A549 (cell line): ENCODE measurements around the gene HSPBAP1. TPM values are rescaled to one million over a fixed set of nuclear protein-coding genes. Genes with fewer than 3 reads are reported as not detected.
A peak's percentile ranks its signal among the peaks of the same experiment; 100 is the strongest.
"Not testable (repeated sequence)": the region's sequence is repeated elsewhere in the genome, so short reads cannot be mapped to it uniquely, and the experiment has no call there.

Experiments used
- ATAC-seq, 2 experiments: fragments of 200-7000 bp in 1 of 2; fragments of >200 bp in 1 of 2; cut with Nextera tagmentation in 1 of 2; cut with Tn5 transposase in 1 of 2; 3 replicates each; pipeline versions ENCODE4 v1.8.0 to v1.9.1; 2018 to 2020; ENCODE audit warnings: mild to moderate bottlenecking in 1 of 2, moderate library complexity in 1 of 2
- CTCF ChIA-PET: fragments of 300-600 bp; sonication (Branson Sonifier 250); formaldehyde crosslinking; extraction: SDS; loops from one replicate; lab custom pipeline; 2021; ENCODE audit warnings: antibody characterized with exemption, inconsistent platforms; lab: Yijun Ruan, JAX
- POLR2A ChIA-PET: fragments of 350-600 bp; formaldehyde crosslinking; extraction: SDS; loops from one replicate; lab custom pipeline; 2021; ENCODE audit warnings: antibody characterized with exemption, inconsistent platforms; lab: Yijun Ruan, JAX
- DNase-seq, 2 experiments: peaks; one replicate each; pipeline versions ENCODE4 v3.0.0 to v3.0.0-alpha.2; 2011 to 2016; ENCODE audit warnings: low read depth in 1 of 2, low spot score in 1 of 2
- FAIRE-seq: peaks from 2 replicates; lab custom pipeline; 2011; peaks lifted over from hg19 to GRCh38; lab: Jason Lieb, UNC
- H3K27ac ChIP-seq, 2 experiments: fragments of >200 bp; sonication (Bioruptor Twin); formaldehyde crosslinking; 3 replicates each; pipeline ENCODE4 v1.5.1; 2016 to 2017
- H3K4me1 ChIP-seq: fragments of >200 bp; sonication (Bioruptor Twin); formaldehyde crosslinking; 3 replicates; pipeline ENCODE4 v1.6.1; 2016
- H3K4me2 ChIP-seq: fragments of >200 bp; sonication (Bioruptor Twin); formaldehyde crosslinking; 3 replicates; pipeline ENCODE4 v1.6.1; 2016
- H3K4me3 ChIP-seq: fragments of >200 bp; sonication (Bioruptor Twin); formaldehyde crosslinking; 3 replicates; pipeline ENCODE4 v1.5.1; 2016
- H3K9me3 ChIP-seq: fragments of >200 bp; sonication (Bioruptor Twin); formaldehyde crosslinking; 3 replicates; pipeline ENCODE4 v1.6.1; 2016
- CEBPB ChIP-seq, 2 experiments: fragments of >200 bp in 1 of 2; sonication (Bioruptor Twin) in 1 of 2; formaldehyde crosslinking in 1 of 2; IDR thresholded peaks; 2 replicates each; pipeline ENCODE4 v1.6.1; 2012 to 2016
- ESRRA ChIP-seq: fragments of 150-350 bp; IDR thresholded peaks from 2 replicates; pipeline ENCODE4 v1.6.1; 2014; ENCODE audit warnings: mild to moderate bottlenecking, low read length, borderline replicate concordance
- FOSL2 ChIP-seq, 2 experiments: fragments of 450-650 bp in 1 of 2; fragments of >200 bp in 1 of 2; sonication (Bioruptor Twin) in 1 of 2; formaldehyde crosslinking; IDR thresholded peaks; 2 replicates each; pipeline versions ENCODE4 v1.5.0 to v1.6.1; 2016 to 2020; ENCODE audit warnings: mild to moderate bottlenecking in 1 of 2, moderate library complexity in 1 of 2
- GATA3 ChIP-seq: IDR thresholded peaks from 2 replicates; pipeline ENCODE4 v1.6.1; 2012; ENCODE audit warnings: borderline replicate concordance
- NFE2L2 ChIP-seq: fragments of 150-350 bp; conservative IDR thresholded peaks from 2 replicates; pipeline ENCODE4 v1.6.1; 2014; ENCODE audit warnings: low read length
- RAD21 ChIP-seq, 2 experiments: fragments of >200 bp in 1 of 2; sonication (Bioruptor Twin) in 1 of 2; formaldehyde crosslinking in 1 of 2; IDR thresholded peaks in 1 of 2; conservative IDR thresholded peaks in 1 of 2; 2 replicates in 1 of 2; 3 replicates in 1 of 2; pipeline ENCODE4 v1.6.1; 2012 to 2018; ENCODE audit warnings: inconsistent platforms in 1 of 2
- RCOR1 ChIP-seq: fragments of 150-350 bp; IDR thresholded peaks from 2 replicates; pipeline ENCODE4 v1.6.1; 2014; ENCODE audit warnings: antibody characterized with exemption, low read length, low read depth
- SMC3 ChIP-seq: fragments of >200 bp; sonication (Bioruptor Twin); formaldehyde crosslinking; IDR thresholded peaks from 3 replicates; pipeline ENCODE4 v1.6.1; 2018; ENCODE audit warnings: inconsistent platforms
- TP53 ChIP-seq: fragments of 250-450 bp; sonication (Bioruptor Pico); IDR thresholded peaks from 2 replicates; pipeline ENCODE4 v1.5.0; 2021; ENCODE audit warnings: mild to moderate bottlenecking, moderate library complexity
- WGBS: methylation state at CpG from one replicate; pipeline ENCODE4 v1.1.6; 2017; ENCODE audit errors: missing lambda C conversion rate; 5-methylcytosine and 5-hydroxymethylcytosine counted together
- polyA plus RNA-seq, 4 experiments: library from polyadenylated mRNA; depleted of rRNA in 3 of 4; stranded (reverse); fragments of >200 nt; fragmentation: RNase III in 1 of 4; extraction: RNeasy Plus Mini Kit Qiagen cat#74134 plus additional on column Dnase treatment in 1 of 4; gene quantifications; 2 replicates in 3 of 4; 3 replicates in 1 of 4; pipeline ENCODE4 v1.2.3, GENCODE V29; 2011 to 2017
- TF ChIP-seq, protein P1 (sequence below): fragments of >200 bp; sonication (Bioruptor Twin); formaldehyde crosslinking; IDR thresholded peaks from 3 replicates; pipeline ENCODE4 v1.5.1; 2016
- TF ChIP-seq, protein P2 (sequence below): fragments of 250-450 bp; sonication (Bioruptor Pico); IDR thresholded peaks from 2 replicates; pipeline ENCODE4 v1.5.0; 2021; ENCODE audit warnings: mild to moderate bottlenecking, moderate library complexity, borderline replicate concordance

The HSPBAP1 gene
- polyA plus RNA-seq, 2 of the 4 experiments (the other 2 are of a cell fraction) = 6.3 to 9.2 TPM

DNA sequence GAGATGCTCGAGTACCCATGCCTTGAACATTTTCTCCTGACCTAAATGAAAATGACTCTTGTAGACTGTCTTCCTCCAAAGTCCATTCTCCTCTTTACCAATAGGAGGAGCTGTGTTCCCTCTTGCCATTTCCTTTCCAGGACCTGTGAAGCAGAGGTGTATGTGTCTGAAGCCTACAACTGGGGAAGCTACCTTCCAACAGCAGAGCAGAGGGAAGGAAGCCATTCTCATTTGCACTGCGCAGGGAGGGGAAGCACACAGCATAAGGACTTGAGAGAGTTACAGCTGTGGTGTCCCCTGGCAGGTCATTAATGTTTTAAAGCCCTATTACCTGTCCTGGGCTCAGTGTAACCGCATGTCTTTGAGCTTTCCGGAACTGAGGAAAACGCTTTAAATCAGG, 38.7 kb downstream of the HSPBAP1 start:
- no peak overlapping the region for H3K4me3 ChIP-seq
- WGBS = 68% methylated on average over 5 of the region's 5 CpGs
- ATAC-seq = peak; percentile 85 to 95
- no peaks in the 10 kb centered on the region; the same call in 2 of the 3 replicates for H3K4me1 ChIP-seq
- no peaks in the 10 kb centered on the region for H3K9me3 ChIP-seq
- TF ChIP-seq, protein P1, sequence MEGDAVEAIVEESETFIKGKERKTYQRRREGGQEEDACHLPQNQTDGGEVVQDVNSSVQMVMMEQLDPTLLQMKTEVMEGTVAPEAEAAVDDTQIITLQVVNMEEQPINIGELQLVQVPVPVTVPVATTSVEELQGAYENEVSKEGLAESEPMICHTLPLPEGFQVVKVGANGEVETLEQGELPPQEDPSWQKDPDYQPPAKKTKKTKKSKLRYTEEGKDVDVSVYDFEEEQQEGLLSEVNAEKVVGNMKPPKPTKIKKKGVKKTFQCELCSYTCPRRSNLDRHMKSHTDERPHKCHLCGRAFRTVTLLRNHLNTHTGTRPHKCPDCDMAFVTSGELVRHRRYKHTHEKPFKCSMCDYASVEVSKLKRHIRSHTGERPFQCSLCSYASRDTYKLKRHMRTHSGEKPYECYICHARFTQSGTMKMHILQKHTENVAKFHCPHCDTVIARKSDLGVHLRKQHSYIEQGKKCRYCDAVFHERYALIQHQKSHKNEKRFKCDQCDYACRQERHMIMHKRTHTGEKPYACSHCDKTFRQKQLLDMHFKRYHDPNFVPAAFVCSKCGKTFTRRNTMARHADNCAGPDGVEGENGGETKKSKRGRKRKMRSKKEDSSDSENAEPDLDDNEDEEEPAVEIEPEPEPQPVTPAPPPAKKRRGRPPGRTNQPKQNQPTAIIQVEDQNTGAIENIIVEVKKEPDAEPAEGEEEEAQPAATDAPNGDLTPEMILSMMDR = peak; percentile 66
- TF ChIP-seq, protein P2, sequence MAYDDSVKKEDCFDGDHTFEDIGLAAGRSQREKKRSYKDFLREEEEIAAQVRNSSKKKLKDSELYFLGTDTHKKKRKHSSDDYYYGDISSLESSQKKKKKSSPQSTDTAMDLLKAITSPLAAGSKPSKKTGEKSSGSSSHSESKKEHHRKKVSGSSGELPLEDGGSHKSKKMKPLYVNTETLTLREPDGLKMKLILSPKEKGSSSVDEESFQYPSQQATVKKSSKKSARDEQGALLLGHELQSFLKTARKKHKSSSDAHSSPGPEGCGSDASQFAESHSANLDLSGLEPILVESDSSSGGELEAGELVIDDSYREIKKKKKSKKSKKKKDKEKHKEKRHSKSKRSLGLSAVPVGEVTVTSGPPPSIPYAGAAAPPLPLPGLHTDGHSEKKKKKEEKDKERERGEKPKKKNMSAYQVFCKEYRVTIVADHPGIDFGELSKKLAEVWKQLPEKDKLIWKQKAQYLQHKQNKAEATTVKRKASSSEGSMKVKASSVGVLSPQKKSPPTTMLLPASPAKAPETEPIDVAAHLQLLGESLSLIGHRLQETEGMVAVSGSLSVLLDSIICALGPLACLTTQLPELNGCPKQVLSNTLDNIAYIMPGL (CRISPR knock-in tag) = no peak
- TF ChIP-seq SMC3 = peak; percentile 48; the same call in 2 of the 3 replicates
- TF ChIP-seq RAD21 (conservative IDR thresholded peaks at IDR 0.05 in 1 of 2, IDR thresholded peaks at IDR 0.05 in 1 of 2) = peak; percentile 52 to 72
- no peak overlapping the region for H3K4me2 ChIP-seq
- peak; percentile 49 to 67 for DNase-seq
- ChIA-PET CTCF (interaction anchor here (0.5 to 1.5 kb wide), 13 partner anchors 9 to 264 kb away, joined by 3 to 15 read pairs (median 4); no protein-coding TSS in a partner anchor), POLR2A (interaction anchor here (0.9 kb wide), 1 partner anchor 9 kb away, joined by 3 read pairs; no protein-coding TSS in a partner anchor)
- no peak overlapping the region for H3K27ac ChIP-seq
- peak; percentile 43 for FAIRE-seq

DNA sequence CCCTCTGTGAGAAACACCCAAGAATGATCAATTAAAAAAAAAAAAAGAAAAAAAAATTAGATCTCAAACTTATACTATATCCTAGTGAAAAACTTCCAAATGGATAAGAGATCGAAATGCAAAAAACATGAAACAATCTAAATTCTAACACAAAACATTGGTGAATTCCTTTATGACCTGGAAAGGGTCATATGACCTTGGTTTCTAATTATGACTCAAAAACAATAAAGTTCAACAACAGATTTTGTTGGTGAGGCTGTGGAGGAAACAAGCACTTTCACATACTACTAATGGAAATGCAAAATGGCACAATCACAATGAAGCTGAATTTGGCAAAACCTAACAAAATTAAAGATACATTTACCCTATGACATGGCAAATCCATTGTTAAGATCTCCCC, 45.3 kb downstream of the HSPBAP1 start:
- POLR2A ChIA-PET = no interaction called here
- H3K4me2 ChIP-seq = no peak overlapping the region
- FAIRE-seq (peak; percentile 54), ATAC-seq (no peak), DNase-seq (no peak)
- TF ChIP-seq GATA3 (no peak), TP53 (CRISPR knock-in tag) (no peak), ESRRA (no peak), RCOR1 (no peak), RAD21 (conservative IDR thresholded peaks at IDR 0.05 in 1 of 2, IDR thresholded peaks at IDR 0.05 in 1 of 2) (no peak)
- no peaks in the 10 kb centered on the region for H3K9me3 ChIP-seq
- no peak overlapping the region for H3K4me3 ChIP-seq
- WGBS = 95% methylated on average over 1 of the region's 1 CpG
- peaks cover 16% of the 10 kb centered on the region for H3K4me1 ChIP-seq
- H3K27ac ChIP-seq = no peak overlapping the region
- CTCF ChIA-PET = no interaction called here

DNA sequence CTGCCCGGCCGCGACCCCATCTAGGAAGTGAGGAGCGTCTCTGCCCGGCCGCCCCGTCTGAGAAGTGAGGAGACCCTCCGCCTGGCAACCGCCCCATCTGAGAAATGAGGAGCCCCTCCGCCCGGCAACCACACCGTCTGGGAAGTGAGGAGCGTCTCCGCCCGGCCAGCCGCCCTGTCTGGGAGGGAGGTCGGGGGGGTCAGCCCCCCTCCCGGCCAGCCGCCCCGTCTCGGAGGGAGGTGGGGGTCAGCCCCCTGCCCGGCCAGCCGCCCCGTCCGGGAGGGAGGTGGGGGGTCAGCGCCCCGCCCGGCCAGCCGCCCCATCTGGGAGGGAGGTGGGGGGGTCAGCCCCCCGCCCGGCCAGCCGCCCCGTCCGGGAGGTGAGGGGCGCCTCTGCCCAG, 46.3 kb downstream of the HSPBAP1 start:
- FAIRE-seq, CTCF ChIA-PET: not testable (repeated sequence)

DNA sequence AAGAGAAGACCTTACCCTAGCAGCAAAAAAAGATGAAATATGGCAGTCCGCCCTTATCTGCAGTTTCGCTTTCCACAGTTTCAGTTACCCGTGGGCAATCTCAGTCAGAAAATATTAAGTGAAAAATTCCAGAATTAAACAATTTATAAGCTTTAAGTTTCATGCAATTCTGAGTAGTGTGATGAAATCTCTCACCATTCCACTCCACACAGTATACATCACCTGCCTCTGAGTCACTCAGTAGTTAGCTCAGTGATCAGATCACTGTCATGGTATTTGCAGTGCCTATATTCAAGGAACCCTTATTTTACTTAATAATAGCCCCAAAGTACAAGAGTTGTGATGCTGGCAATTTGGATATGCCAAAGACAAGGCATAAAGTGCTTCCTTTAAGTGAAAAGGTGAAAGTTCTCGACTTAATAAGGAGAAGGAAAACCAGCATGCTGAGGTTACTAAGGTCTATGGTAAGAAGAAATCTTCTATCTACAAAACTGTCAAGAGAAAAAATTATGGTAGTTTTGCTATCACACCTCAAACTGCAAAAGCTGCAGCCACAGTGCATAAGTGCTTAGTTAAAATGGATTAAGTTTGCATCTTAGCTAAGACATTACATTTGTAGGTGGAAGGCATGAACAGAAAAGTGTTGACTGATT, 48.1 kb downstream of the HSPBAP1 start:
- ATAC-seq = peak; percentile 75 to 95; a peak in 5 of 6 replicates

More for the DNA sequence above, 46.3 kb downstream of the HSPBAP1 start:
- peaks cover 16% of the 10 kb centered on the region for H3K4me1 ChIP-seq
- H3K4me3 ChIP-seq, H3K4me2 ChIP-seq, H3K27ac ChIP-seq, POLR2A ChIA-PET, ATAC-seq, DNase-seq, H3K9me3 ChIP-seq: not testable (repeated sequence)
- 90% methylated on average over 2 of the region's 35 CpGs for WGBS

More for the DNA sequence above, 48.1 kb downstream of the HSPBAP1 start:
- DNase-seq (no peak), FAIRE-seq (no peak)
- POLR2A ChIA-PET = interaction anchor here (0.5 to 1.1 kb wide), 3 partner anchors 10 to 48 kb away, joined by 3 to 4 read pairs (median 3); partner anchors contain the start of gene HSPBAP1
- Histone ChIP-seq H3K4me2 (peak overlapping the region; percentile 10), H3K27ac (peak overlapping the region; percentile 43 to 72; a peak in 5 of 6 replicates), H3K9me3 (no peaks in the 10 kb centered on the region), H3K4me1 (peaks cover 16% of the 10 kb centered on the region), H3K4me3 (no peak overlapping the region)
- 77% methylated on average over 4 of the region's 4 CpGs for WGBS
- CTCF ChIA-PET = interaction anchor here (0.6 to 2.4 kb wide), 5 partner anchors 10 to 284 kb away, joined by 3 to 15 read pairs (median 3); no protein-coding TSS in a partner anchor
- TF ChIP-seq NFE2L2 (no peak), FOSL2 (IDR thresholded peaks at IDR 0.05) (peak; percentile 39), FOSL2 (CRISPR knock-in tag; IDR thresholded peaks at IDR 0.05) (peak; percentile 44), CEBPB (IDR thresholded peaks at IDR 0.05) (peak in 1 of 2 experiments; percentile 70; a peak in 2 of 4 replicates)
